D721Med (cell line): ENCODE measurements around the gene SHROOM3.

Experiments used
- DNase-seq: peaks from one replicate; pipeline ENCODE4 v3.0.0; 2011; ENCODE audit warnings: low spot score; ENCODE audit not compliant: insufficient read length
- FAIRE-seq: peaks from 2 replicates; lab custom pipeline; 2011; peaks lifted over from hg19 to GRCh38; lab: Jason Lieb, UNC
- TF ChIP-seq, protein P1 (sequence below): IDR thresholded peaks from 2 replicates; pipeline ENCODE4 v1.5.1; 2012; ENCODE audit warnings: mild to moderate bottlenecking, control low read depth; ENCODE audit not compliant: insufficient read depth; ENCODE audit errors: missing control alignments

Gene SHROOM3

DNA sequence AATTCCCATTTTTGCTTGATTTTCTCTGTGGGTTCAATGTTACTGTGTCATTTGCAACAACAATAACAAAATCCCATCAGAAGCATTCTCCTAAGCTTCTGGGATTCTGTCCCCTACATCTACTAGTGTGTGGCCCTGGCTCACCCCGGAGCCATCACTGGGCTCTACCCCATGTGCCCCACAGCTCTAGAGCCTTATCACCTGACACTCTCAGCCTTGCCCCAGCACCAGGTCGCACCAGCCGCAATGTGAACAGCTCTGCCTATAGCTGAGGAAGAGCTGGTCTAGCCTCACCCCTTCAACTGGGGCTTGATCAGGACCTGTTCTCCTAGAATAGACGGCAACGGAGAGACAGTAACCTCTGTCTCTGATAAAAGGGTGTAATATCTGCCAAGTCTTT, 161.7 kb downstream of the SHROOM3 start:
- DNase-seq = no peak
- FAIRE-seq = no peak
- TF ChIP-seq, protein P1, sequence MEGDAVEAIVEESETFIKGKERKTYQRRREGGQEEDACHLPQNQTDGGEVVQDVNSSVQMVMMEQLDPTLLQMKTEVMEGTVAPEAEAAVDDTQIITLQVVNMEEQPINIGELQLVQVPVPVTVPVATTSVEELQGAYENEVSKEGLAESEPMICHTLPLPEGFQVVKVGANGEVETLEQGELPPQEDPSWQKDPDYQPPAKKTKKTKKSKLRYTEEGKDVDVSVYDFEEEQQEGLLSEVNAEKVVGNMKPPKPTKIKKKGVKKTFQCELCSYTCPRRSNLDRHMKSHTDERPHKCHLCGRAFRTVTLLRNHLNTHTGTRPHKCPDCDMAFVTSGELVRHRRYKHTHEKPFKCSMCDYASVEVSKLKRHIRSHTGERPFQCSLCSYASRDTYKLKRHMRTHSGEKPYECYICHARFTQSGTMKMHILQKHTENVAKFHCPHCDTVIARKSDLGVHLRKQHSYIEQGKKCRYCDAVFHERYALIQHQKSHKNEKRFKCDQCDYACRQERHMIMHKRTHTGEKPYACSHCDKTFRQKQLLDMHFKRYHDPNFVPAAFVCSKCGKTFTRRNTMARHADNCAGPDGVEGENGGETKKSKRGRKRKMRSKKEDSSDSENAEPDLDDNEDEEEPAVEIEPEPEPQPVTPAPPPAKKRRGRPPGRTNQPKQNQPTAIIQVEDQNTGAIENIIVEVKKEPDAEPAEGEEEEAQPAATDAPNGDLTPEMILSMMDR = no peak

DNA sequence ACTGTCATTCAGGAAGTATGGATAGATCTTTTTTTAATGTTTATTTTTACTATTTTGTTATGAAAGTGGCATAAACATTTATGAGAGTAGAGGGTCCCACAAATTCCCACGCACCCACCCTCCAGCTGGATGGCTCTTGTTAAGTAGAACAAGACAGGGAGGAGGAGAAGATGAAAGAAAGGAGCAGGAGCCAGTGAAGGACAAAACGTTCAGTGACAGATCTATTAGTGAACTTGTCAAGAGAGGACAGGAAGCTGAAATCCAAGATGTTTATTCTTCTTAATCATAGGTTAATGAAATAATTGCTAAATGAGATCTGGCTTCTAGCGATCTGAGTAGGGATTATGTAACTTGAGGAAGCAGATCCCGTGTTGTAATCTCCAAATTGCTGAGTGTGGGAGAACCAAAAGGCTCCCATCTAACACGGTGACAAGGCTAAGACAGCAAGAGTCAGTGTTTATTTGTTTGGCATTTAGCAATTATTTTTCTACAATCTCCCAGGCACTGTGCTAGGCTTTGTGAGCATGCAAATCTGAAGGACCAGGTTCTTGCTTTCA, 162.5 kb downstream of the SHROOM3 start:
- no peak for FAIRE-seq
- DNase-seq = no peak
- TF ChIP-seq, protein P1 = no peak

DNA sequence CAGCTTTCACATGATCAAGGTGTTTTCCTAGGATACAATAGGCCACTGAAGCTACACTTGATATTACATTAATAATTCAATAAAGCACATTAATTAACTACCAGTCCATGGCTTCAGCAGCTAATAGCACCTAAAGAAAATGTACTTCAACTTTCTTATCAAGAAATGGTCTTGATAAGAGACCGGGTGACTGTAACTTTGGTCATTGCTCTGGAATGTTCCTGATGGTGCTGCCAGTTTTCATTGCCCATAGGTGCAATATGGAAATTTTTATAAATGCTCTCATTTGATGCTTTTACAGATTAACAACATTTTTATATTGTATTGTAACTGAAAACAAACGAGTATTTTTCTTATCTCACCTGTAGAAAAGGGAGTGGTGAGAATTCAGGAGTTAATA, 165.4 kb downstream of the SHROOM3 start:
- DNase-seq (no peak), FAIRE-seq (no peak)
- TF ChIP-seq, protein P1 = no peak

DNA sequence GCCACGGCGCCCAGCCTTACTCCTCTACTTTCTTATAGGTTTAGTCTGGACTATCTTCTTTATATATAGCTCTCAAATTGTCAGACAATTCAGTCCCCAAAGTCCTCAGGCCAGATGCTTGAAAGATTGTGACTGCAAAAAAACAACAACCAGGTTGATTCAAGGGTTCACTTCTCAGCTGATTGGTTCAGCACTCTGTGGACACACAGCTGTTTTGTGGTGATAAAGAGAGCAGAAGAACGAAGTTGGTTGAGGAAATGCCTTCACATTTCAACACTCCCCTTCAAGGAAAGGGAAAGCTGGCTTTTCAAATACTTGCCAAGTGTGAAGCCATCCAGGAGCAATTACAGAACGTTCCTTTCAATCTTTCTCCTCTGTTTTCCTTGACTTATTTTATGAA, 166.8 kb downstream of the SHROOM3 start:
- FAIRE-seq (no peak), DNase-seq (no peak)
- TF ChIP-seq, protein P1 = no peak

DNA sequence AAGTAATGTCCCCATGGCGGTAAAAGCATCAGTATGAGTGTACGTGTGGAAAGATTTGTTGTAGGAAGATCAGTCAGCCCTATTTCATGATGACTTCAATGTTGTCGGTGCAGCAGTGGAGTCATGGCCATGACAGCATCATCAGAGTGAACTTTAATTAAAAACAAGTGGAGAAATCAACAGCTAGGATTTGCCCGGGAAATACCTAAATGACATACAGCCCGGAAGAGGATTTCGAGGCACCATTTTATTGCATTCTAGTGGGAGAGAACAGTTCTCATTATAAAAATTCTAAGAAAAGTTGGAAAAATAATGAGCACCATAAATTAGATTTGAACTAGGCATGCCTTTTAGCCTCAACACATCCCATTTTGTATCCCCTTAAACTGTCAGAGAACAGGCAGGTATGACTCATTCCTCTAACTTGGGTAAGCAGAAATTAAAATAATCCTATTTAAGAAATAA, 170.1 kb downstream of the SHROOM3 start:
- FAIRE-seq = no peak
- TF ChIP-seq, protein P1 = no peak
- DNase-seq = no peak

DNA sequence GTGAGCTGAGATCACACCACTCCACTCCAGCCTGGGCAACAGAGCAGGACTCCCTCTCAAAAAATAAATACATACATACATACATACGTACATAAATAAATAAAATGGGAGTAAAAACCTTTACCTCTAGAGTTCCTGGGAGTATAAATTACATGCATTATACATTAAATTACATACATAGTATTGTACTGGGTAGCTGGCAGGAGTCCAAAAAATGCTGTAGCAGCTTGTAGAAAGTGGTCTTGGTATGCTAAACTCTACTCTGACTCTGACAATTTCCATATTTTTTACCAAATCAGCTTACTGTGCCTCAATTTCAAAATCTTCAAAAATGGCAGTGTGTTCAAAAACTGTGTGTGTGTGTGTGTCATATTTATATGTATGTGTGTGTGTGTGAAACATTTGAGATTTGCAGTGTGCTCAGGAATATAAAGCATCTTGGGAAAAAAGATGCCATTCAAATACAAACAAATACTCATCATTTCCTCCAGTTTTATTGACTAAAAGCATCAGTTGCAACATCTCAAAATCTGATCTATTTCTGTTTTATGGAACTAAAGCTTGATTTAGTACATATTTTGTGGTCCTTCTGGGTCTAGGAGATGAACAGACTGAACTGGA, 171.7 kb downstream of the SHROOM3 start:
- FAIRE-seq = no peak
- no peak for DNase-seq
- TF ChIP-seq, protein P1 = no peak

DNA sequence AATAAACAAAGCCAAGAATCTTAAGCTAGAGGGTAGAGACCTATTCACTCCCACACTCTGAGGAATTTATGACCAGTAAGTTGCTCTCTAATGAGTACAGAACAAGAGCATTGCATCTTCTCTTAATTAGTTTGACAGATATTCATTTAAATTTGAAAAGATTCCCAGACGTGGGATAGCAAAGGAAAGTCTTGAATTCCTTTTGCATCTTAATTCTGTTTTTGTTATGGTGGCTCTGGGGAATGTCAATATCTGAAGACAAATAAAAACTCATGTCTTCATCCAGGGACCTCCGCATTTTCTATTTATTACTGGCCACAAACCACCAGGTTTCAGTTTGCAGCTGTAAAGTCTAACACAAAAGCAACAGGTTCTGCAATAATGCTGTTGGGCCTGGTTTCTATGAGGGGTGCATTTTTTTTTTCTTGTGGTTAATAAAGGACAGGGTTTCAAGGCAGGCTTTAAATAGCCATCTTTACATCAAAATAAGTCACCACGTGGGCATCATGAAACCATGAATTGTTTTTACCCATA, 172.3 kb downstream of the SHROOM3 start:
- FAIRE-seq (no peak), DNase-seq (no peak)
- TF ChIP-seq, protein P1 = no peak
